ENCODE results near the gene NACA2. TPM values are rescaled to one million over a fixed set of nuclear protein-coding genes. Genes with fewer than 3 reads are reported as not detected.

NACA2 gene
- total RNA-seq, 1 donor from 2014 or later = not detected

DNA sequence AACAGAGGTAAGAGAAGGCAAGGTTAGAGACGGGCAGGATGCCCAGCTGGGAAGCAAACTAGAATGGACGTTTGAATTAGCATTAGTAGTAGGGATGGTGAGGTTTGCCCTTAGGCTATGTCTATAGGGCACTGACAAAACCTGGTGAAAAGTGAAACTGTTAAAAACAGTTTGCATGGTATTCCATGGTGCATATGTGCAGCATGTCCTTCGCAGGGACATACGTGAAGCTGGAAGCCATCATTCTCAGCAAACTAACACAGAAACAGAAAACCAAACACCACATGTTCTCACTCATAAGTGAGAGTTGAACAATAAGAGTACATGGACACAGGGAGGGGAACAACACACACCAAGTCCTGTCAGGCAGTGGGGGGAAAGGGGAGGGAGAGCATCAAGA, 25.8 kb downstream of the NACA2 start:
- peaks cover 16% of the 10 kb centered on the region for H3K9me3 ChIP-seq (replicated peaks)
- peaks cover 33% of the 10 kb centered on the region for H3K27me3 ChIP-seq (ENCODE audit: low read depth)
- H3K36me3 ChIP-seq = no peaks in the 10 kb centered on the region
- intact Hi-C loops (cut with micrococcal nuclease) = no loop called here
- TF ChIP-seq CTCF (IDR thresholded peaks at IDR 0.05; ENCODE audit: borderline replicate concordance) = no peak
- no peak overlapping the region for H3K4me3 ChIP-seq
- no peaks in the 10 kb centered on the region for H3K4me1 ChIP-seq
- H3K27ac ChIP-seq (replicated peaks) = no peak overlapping the region
- no peak for DNase-seq

- intact Hi-C loops (cut with micrococcal nuclease) = no loop called here
- no peak for DNase-seq
- Histone ChIP-seq H3K4me3 (no peak overlapping the region), H3K27me3 (ENCODE audit: low read depth) (peaks cover 58% of the 10 kb centered on the region), H3K4me1 (no peaks in the 10 kb centered on the region), H3K27ac (replicated peaks) (no peak overlapping the region), H3K36me3 (no peaks in the 10 kb centered on the region), H3K9me3 (replicated peaks) (no peaks in the 10 kb centered on the region)
- TF ChIP-seq CTCF (IDR thresholded peaks at IDR 0.05; ENCODE audit: borderline replicate concordance) = no peak
These were observed 28.7 kb downstream of the NACA2 start for GRCh38 chr17:61562287-61562686.

GRCh38 chr17:61561354-61561753, 29.7 kb downstream of the NACA2 start:
- H3K4me3 ChIP-seq = no peak overlapping the region
- no peaks in the 10 kb centered on the region for H3K4me1 ChIP-seq
- no peaks in the 10 kb centered on the region for H3K36me3 ChIP-seq
- H3K27ac ChIP-seq (replicated peaks) = no peak overlapping the region
- H3K9me3 ChIP-seq (replicated peaks) = no peaks in the 10 kb centered on the region
- intact Hi-C loops (cut with micrococcal nuclease) = no loop called here
- TF ChIP-seq CTCF (IDR thresholded peaks at IDR 0.05; ENCODE audit: borderline replicate concordance) = no peak
- H3K27me3 ChIP-seq (ENCODE audit: low read depth) = peaks cover 61% of the 10 kb centered on the region
- no peak for DNase-seq

GRCh38 chr17:61560071-61560470, 30.9 kb downstream of the NACA2 start:
- H3K27me3 ChIP-seq (ENCODE audit: low read depth) = peaks cover 67% of the 10 kb centered on the region
- no peak for TF ChIP-seq CTCF (IDR thresholded peaks at IDR 0.05; ENCODE audit: borderline replicate concordance)
- intact Hi-C loops (cut with micrococcal nuclease) = no loop called here
- H3K4me3 ChIP-seq = no peak overlapping the region
- no peaks in the 10 kb centered on the region for H3K9me3 ChIP-seq (replicated peaks)
- H3K4me1 ChIP-seq = no peaks in the 10 kb centered on the region
- H3K36me3 ChIP-seq = no peaks in the 10 kb centered on the region
- no peak overlapping the region for H3K27ac ChIP-seq (replicated peaks)
- no peak for DNase-seq

GRCh38 chr17:61556224-61557188, 34.5 kb downstream of the NACA2 start:
- no peak overlapping the region for H3K4me3 ChIP-seq
- no peak for TF ChIP-seq CTCF (IDR thresholded peaks at IDR 0.05; ENCODE audit: borderline replicate concordance)
- H3K36me3 ChIP-seq = no peaks in the 10 kb centered on the region
- H3K4me1 ChIP-seq = no peaks in the 10 kb centered on the region
- DNase-seq = no peak
- H3K27ac ChIP-seq (replicated peaks) = no peak overlapping the region
- no peaks in the 10 kb centered on the region for H3K9me3 ChIP-seq (replicated peaks)
- peaks cover 79% of the 10 kb centered on the region for H3K27me3 ChIP-seq (ENCODE audit: low read depth)
- intact Hi-C loops (cut with micrococcal nuclease) = no loop called here

Data from left ventricle myocardium inferior (tissue), 1 donor.